HEK293T (cell line): ENCODE data around the gene HOXA3.

Source experiments
- CTCF ChIA-PET: fragments of 350-600 bp; formaldehyde crosslinking; extraction: SDS; loops from one replicate; lab custom pipeline; 2021; ENCODE audit warnings: antibody characterized with exemption, inconsistent platforms; lab: Yijun Ruan, JAX
- POLR2A ChIA-PET: fragments of 350-600 bp; formaldehyde crosslinking; extraction: SDS; loops from one replicate; lab custom pipeline; 2020; ENCODE audit warnings: antibody characterized with exemption, inconsistent platforms; lab: Yijun Ruan, JAX
- DNase-seq: peaks from one replicate; pipeline ENCODE4 v3.0.0; 2012; ENCODE audit warnings: mixed read lengths; ENCODE audit errors: extremely low spot score
- ARNT ChIP-seq: fragments of 450-650 bp; IDR thresholded peaks from 2 replicates; pipeline ENCODE4 v1.6.1; 2017; ENCODE audit warnings: mild to moderate bottlenecking
- BHLHE40 ChIP-seq: fragments of 450-650 bp; IDR thresholded peaks from 2 replicates; pipeline ENCODE4 v1.6.1; 2016; ENCODE audit warnings: mild to moderate bottlenecking, moderate library complexity, borderline replicate concordance
- CTBP1 ChIP-seq: fragments of 450-650 bp; IDR thresholded peaks from 2 replicates; pipeline ENCODE4 v1.6.1; 2016; ENCODE audit warnings: borderline replicate concordance
- ELF4 ChIP-seq: fragments of 450-650 bp; IDR thresholded peaks from 2 replicates; pipeline ENCODE4 v1.6.1; 2017; ENCODE audit warnings: antibody characterized with exemption
- FOXA1 ChIP-seq: fragments of 450-650 bp; IDR thresholded peaks from 2 replicates; pipeline ENCODE4 v1.6.1; 2016; ENCODE audit warnings: mild to moderate bottlenecking
- FOXK2 ChIP-seq: fragments of 450-650 bp; IDR thresholded peaks from 2 replicates; pipeline ENCODE4 v1.6.1; 2016; ENCODE audit warnings: mild to moderate bottlenecking
- FOXM1 ChIP-seq: fragments of 450-650 bp; IDR thresholded peaks from 2 replicates; pipeline ENCODE4 v1.6.1; 2017; ENCODE audit warnings: mild to moderate bottlenecking, borderline replicate concordance
- HDGF ChIP-seq: fragments of 450-650 bp; IDR thresholded peaks from 2 replicates; pipeline ENCODE4 v1.6.1; 2017; ENCODE audit warnings: antibody characterized with exemption, borderline replicate concordance
- L3MBTL2 ChIP-seq: fragments of 450-650 bp; conservative IDR thresholded peaks from 2 replicates; pipeline ENCODE4 v1.6.1; 2016; ENCODE audit warnings: mild to moderate bottlenecking
- LEF1 ChIP-seq: fragments of 450-650 bp; IDR thresholded peaks from 2 replicates; pipeline ENCODE4 v1.6.1; 2017; ENCODE audit warnings: mild to moderate bottlenecking, borderline replicate concordance
- NFRKB ChIP-seq: fragments of 450-650 bp; IDR thresholded peaks from 2 replicates; pipeline ENCODE4 v1.6.1; 2016; ENCODE audit warnings: mild to moderate bottlenecking, moderate library complexity
- SP1 ChIP-seq: fragments of 450-650 bp; IDR thresholded peaks from 2 replicates; pipeline ENCODE4 v1.6.1; 2017
- SUZ12 ChIP-seq: fragments of 450-650 bp; IDR thresholded peaks from 2 replicates; pipeline ENCODE4 v1.6.1; 2016; ENCODE audit warnings: mild to moderate bottlenecking
- TARDBP ChIP-seq: fragments of 450-650 bp; IDR thresholded peaks from 2 replicates; pipeline ENCODE4 v1.6.1; 2016
- ZNF384 ChIP-seq: fragments of 450-650 bp; IDR thresholded peaks from 2 replicates; pipeline ENCODE4 v1.6.1; 2016
- TF ChIP-seq, protein P1 (sequence below): fragments of 450-650 bp; IDR thresholded peaks from 2 replicates; pipeline ENCODE4 v1.6.1; 2016

HOXA3 gene

DNA sequence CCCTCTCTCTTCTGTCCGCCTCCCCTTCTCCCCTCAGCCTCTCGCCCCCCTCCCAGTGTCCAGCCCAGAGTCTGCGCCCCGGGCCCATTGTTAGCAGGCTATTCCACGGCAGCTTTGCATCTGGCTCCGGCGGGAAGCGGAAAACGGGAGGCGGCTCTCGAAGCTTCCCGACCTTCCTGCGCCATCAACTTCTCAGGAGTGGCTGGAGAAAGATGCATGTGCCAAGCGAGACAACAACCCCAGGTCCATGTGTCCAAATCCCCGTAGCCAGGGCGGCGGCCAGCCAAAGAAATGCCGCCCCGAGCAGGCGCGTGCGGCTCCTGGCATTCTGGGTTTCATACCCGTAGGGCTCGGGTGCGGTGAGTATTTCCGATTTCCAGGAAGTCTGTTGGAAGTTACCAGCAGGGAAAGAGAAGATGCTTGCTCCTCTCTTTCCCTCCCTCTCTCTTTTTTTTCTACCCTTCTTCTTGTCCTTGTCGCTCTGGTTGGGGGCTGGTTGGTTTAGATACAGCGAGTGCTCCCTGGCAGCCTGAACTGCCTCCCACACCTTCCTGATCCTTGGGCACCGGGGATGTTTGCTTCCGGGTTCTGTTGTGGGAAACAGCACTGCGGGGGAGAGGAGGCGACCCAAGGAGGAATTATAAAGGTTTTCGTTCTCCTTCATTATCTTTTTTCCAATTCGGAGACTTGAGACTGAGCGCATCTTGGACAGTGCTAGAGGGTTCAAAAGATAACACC lies 48.7 kb downstream of the HOXA3 start:
- POLR2A ChIA-PET: no interaction called here
- CTCF ChIA-PET: no interaction called here
- no peak for DNase-seq
- TF ChIP-seq FOXM1 (no peak), SP1 (no peak), FOXK2 (no peak), CTBP1 (no peak), ELF4 (no peak), LEF1 (no peak), L3MBTL2 (no peak), HDGF (no peak), ARNT (no peak), BHLHE40 (no peak), NFRKB (no peak)
- TF ChIP-seq, protein P1, sequence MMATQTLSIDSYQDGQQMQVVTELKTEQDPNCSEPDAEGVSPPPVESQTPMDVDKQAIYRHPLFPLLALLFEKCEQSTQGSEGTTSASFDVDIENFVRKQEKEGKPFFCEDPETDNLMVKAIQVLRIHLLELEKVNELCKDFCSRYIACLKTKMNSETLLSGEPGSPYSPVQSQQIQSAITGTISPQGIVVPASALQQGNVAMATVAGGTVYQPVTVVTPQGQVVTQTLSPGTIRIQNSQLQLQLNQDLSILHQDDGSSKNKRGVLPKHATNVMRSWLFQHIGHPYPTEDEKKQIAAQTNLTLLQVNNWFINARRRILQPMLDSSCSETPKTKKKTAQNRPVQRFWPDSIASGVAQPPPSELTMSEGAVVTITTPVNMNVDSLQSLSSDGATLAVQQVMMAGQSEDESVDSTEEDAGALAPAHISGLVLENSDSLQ: no peak

DNA sequence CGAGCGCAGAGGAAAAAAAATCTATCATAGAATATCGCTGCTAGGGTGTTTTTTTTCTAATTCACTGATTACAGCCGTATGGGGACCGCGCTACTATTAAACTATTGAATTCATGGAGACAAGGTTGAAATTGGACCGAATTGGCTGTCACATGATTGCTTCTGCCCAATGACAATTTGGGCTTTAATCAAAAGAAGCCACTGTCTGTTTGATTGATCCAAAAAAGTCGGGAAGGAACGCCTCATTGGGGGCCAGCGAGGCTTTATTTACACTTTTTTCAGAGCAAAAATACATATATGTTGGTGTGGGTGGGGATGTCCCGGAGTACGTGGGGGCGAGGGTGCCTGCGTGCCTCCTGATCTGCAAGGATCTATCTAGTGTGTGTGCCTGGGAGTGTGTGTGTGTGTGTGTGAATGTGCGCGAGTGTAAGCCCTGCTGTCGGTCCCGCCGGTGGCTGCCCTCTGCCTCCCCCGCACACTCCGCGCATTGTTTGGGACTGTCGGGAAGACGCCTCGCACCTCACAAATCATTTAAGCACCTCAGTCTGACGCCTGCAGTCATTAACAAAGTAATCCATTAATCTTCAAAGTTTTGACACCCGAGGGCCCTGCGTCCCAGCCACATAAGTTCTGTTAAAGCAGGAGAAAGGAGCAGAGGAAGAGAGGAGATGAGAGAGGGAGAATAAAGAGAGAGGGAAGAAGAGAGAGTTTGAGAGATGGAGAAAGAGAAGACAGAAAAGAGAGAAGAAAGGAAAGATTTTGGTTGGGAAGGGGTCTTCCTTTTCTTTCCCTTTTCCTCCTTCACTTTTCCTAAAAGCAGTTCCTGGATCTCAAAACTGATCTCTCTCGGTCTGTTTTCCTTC lies 49.6 kb downstream of the HOXA3 start, which contains the start of gene HOXA2:
Gene HOXA2 (minus strand): TSS at position 103 of the 862 bp plus-strand sequence. CDS start 183 bp downstream, outside the sequence.
- ChIA-PET CTCF (no interaction called here), POLR2A (no interaction called here)
- no peak for DNase-seq
- TF ChIP-seq SP1 (no peak), NFRKB (no peak), TARDBP (no peak), HDGF (no peak), CTBP1 (no peak), FOXK2 (no peak)
- TF ChIP-seq, protein P1: peak; percentile 75

DNA sequence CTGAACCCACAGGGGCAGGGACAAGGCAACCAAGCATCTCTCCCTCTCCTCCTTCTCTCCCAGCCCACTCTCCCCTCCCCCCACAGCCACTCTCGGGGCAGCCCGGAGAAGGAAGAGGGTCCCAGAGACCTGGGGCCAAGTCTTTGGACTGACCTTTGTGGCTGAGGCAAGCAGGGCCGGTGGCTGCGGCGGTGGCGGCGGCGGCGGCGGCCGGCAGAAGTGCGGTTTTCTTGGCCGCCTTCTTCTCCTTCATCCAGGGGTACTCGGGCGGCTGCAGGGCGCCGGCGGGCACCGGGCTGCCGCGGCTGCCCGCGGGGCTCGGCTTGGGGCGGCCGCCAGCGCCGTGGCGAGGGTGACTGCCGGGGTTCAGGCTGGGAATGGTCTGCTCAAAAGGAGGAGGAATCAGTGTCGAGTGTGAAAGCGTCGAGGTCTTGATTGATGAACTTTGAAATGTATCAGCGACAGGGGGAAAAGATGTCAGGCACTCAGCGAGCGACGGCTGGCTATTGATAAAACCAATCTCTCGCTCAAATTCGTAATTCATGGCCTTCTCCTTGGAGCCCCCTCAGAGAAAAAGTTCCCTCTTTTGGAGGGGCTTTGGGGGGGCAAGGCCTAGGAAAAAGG lies 50.3 kb downstream of the HOXA3 start:
- POLR2A ChIA-PET: no interaction called here
- no peak for DNase-seq
- CTCF ChIA-PET: no interaction called here

DNA sequence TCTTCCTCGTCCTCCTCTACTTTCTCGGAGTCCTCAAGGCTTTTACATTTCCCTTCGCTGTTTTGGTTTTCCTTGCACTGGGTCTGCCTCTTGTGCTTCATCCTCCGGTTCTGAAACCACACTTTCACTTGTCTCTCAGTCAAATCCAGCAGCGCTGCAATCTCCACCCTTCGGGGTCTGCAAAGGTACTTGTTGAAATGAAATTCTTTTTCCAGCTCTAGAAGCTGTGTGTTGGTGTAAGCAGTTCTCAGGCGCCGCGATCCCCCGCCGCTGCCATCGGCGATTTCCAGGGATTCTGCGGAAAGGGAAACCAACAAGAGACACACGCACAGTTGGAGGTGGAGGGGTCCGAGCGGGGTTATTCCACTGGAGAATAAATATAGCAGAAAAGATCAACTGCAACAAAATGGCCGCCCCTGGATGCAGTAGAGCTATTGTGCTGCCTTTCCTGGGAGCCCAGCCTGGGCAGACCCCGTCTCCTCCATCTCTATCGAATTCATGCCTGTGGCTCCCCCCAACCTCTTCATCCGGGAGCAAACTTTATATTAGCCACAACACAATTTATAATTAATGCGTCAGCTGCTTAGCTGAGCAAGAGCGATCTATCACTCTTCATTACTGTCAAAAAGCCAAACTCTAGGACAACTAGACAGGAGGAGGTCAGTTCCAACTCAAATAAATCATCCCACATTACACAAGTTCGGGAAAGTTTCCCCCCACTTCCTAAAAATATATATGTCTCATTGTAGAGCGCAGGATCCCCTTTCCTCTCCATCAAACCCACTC lies 51.0 kb downstream of the HOXA3 start:
- CTCF ChIA-PET: no interaction called here
- POLR2A ChIA-PET: interaction anchor here (0.7 kb wide), 1 partner anchor 13 kb away, joined by 4 read pairs; no protein-coding TSS in a partner anchor
- TF ChIP-seq FOXA1: no peak
- TF ChIP-seq, protein P1: peak; percentile 30; the same call in 1 of the 2 replicates
- no peak for DNase-seq

More for the DNA sequence above, 50.3 kb downstream of the HOXA3 start:
- no peak for TF ChIP-seq TARDBP
- no peak for TF ChIP-seq SUZ12
- TF ChIP-seq, protein P1: no peak
- TF ChIP-seq ZNF384: no peak
- TF ChIP-seq FOXA1: no peak
- TF ChIP-seq FOXK2: no peak
- TF ChIP-seq NFRKB: no peak
- TF ChIP-seq HDGF: no peak
- TF ChIP-seq ARNT: no peak

DNA sequence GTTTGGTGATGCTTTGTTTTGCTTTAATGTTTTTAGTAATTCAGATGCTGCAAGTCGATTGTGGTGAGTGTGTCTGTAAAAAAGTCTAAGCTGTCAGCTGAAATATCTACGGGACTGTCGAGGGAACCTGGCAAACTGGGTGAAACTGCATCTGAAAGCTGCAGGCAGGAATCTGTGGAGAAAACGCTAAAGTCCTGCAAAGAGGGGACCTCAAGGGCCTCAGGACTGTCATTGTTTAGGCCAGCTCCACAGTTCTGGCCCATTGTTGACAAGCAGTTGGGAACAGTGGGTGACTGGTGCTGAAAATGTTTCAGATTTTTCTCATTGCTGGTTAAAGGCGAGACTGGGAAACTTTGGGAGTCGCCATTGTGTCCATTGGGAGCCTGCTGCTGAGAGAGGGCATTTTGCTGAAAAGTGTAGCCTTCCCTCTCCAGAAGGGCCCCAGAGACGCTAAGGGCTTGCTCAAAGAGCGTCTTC lies 51.7 kb downstream of the HOXA3 start:
- DNase-seq: no peak
- no peak for TF ChIP-seq LEF1
- TF ChIP-seq ELF4: no peak
- no peak for TF ChIP-seq SP1
- TF ChIP-seq, protein P1: no peak
- no peak for TF ChIP-seq FOXM1
- CTCF ChIA-PET: no interaction called here
- POLR2A ChIA-PET: interaction anchor here (0.7 to 1.0 kb wide), 2 partner anchors 10 to 14 kb away, joined by 3 to 4 read pairs; no protein-coding TSS in a partner anchor
